NCI-H2081 (cell line): ENCODE results near the gene SEMA3D.

ENCODE experiments used
- DNase-seq, 2 experiments: peaks; one replicate each; lab custom pipeline; 2025; lab: John Stamatoyannopoulos, UW

SEMA3D gene

GRCh38 chr7:85126383-85126782 is 60.5 kb downstream of the SEMA3D start:
- no peak for DNase-seq

- DNase-seq = no peak
Observed at GRCh38 chr7:85125651-85126131, 61.2 kb downstream of the SEMA3D start.

GRCh38 chr7:85125176-85125575 is 61.7 kb downstream of the SEMA3D start:
- no peak for DNase-seq

- DNase-seq = no peak
Observed at GRCh38 chr7:85119934-85120333, 66.9 kb downstream of the SEMA3D start.

- no peak for DNase-seq
Observed at GRCh38 chr7:85115862-85116261, 71.0 kb downstream of the SEMA3D start.

- no peak for DNase-seq
Observed at GRCh38 chr7:85115006-85115405, 71.8 kb downstream of the SEMA3D start.

GRCh38 chr7:85114342-85114741 is 72.5 kb downstream of the SEMA3D start:
- DNase-seq = no peak

GRCh38 chr7:85111761-85112160 is 75.1 kb downstream of the SEMA3D start:
- no peak for DNase-seq

- no peak for DNase-seq
Observed at GRCh38 chr7:85106719-85107118, 80.1 kb downstream of the SEMA3D start.

- DNase-seq = no peak
Observed at GRCh38 chr7:85104432-85105205, 82.2 kb downstream of the SEMA3D start.

- DNase-seq = no peak
Observed at GRCh38 chr7:85103962-85104361, 82.9 kb downstream of the SEMA3D start.

GRCh38 chr7:85103357-85103756 is 83.5 kb downstream of the SEMA3D start:
- no peak for DNase-seq

GRCh38 chr7:85102813-85103350 is 84.0 kb downstream of the SEMA3D start:
- DNase-seq = no peak

GRCh38 chr7:85101347-85101746 is 85.5 kb downstream of the SEMA3D start:
- no peak for DNase-seq

- no peak for DNase-seq
Observed at GRCh38 chr7:85097844-85098243, 89.0 kb downstream of the SEMA3D start.

GRCh38 chr7:85095806-85096205 is 91.0 kb downstream of the SEMA3D start:
- DNase-seq = no peak

- no peak for DNase-seq
Observed at GRCh38 chr7:85095366-85095765, 91.5 kb downstream of the SEMA3D start.

- no peak for DNase-seq
Observed at GRCh38 chr7:85094046-85094725, 92.7 kb downstream of the SEMA3D start.

GRCh38 chr7:85091565-85091928 is 95.3 kb downstream of the SEMA3D start:
- no peak for DNase-seq

GRCh38 chr7:85090919-85091564 is 95.8 kb downstream of the SEMA3D start:
- DNase-seq = no peak

- no peak for DNase-seq
Observed at GRCh38 chr7:85090143-85090542, 96.7 kb downstream of the SEMA3D start.

GRCh38 chr7:85081846-85082245 is 105.0 kb downstream of the SEMA3D start:
- no peak for DNase-seq

GRCh38 chr7:85081392-85081791 is 105.5 kb downstream of the SEMA3D start:
- peak in 1 of 2 experiments; percentile 6 for DNase-seq
